ENCODE data around the gene FUT7.

The FUT7 gene

GRCh38 chr9:137070201-137070905 is 38.5 kb upstream of the FUT7 start, which contains the start of gene SAPCD2:
SAPCD2 (minus strand) TSS chr9:137070557; CDS start chr9:137070460, 97 bp downstream.
- TF ChIP-seq CTCF (conservative IDR thresholded peaks at IDR 0.05; ENCODE audit: low read depth, low read length), result no peak
- no peaks in the 10 kb centered on the region for H3K36me3 ChIP-seq (ENCODE audit: insufficient read depth)
- no peaks in the 10 kb centered on the region for H3K27me3 ChIP-seq (ENCODE audit: insufficient read depth, low read depth)
- H3K79me2 ChIP-seq (ENCODE audit: insufficient read depth, low read depth), result no peaks in the 10 kb centered on the region
- no peak within 1 kb of the TSS for H3K4me3 ChIP-seq (IDR thresholded peaks at IDR 0.05; ENCODE audit: insufficient read depth, low read depth, low read length)
- peaks cover 25% of the 10 kb centered on the region for H3K4me1 ChIP-seq (ENCODE audit: low read depth, poor library complexity, severe bottlenecking)
- H2AFZ ChIP-seq (ENCODE audit: low read depth), result peak within 1 kb of the TSS; percentile 71
- H3K27ac ChIP-seq, result peak within 1 kb of the TSS; percentile 24; the same call in 1 of the 2 replicates
- peak within 1 kb of the TSS; percentile 37; the same call in 1 of the 2 replicates for H3K9ac ChIP-seq
- H3K4me2 ChIP-seq, result peak within 1 kb of the TSS; percentile 88
- H4K20me1 ChIP-seq (ENCODE audit: insufficient read depth), result 0 out of 2 replicates have a peak, but pooled peaks cover 6% of the 10 kb centered on the region

GRCh38 chr9:137069508-137070091 is 37.7 kb upstream of the FUT7 start:
- Histone ChIP-seq H4K20me1 (ENCODE audit: insufficient read depth) (0 out of 2 replicates have a peak, but pooled peaks cover 6% of the 10 kb centered on the region), H2AFZ (ENCODE audit: low read depth) (peak overlapping the region; percentile 71), H3K4me1 (ENCODE audit: low read depth, poor library complexity, severe bottlenecking) (peaks cover 25% of the 10 kb centered on the region), H3K27me3 (ENCODE audit: insufficient read depth, low read depth) (no peaks in the 10 kb centered on the region), H3K27ac (no peak overlapping the region), H3K4me3 (IDR thresholded peaks at IDR 0.05; ENCODE audit: insufficient read depth, low read depth, low read length) (no peak overlapping the region), H3K9ac (no peak overlapping the region), H3K79me2 (ENCODE audit: insufficient read depth, low read depth) (no peaks in the 10 kb centered on the region), H3K4me2 (peak overlapping the region; percentile 86), H3K36me3 (ENCODE audit: insufficient read depth) (no peaks in the 10 kb centered on the region)
- no peak for TF ChIP-seq CTCF (conservative IDR thresholded peaks at IDR 0.05; ENCODE audit: low read depth, low read length)

GRCh38 chr9:137068539-137069507 is 36.9 kb upstream of the FUT7 start:
- peaks cover 25% of the 10 kb centered on the region for H3K4me1 ChIP-seq (ENCODE audit: low read depth, poor library complexity, severe bottlenecking)
- no peak overlapping the region for H3K4me3 ChIP-seq (IDR thresholded peaks at IDR 0.05; ENCODE audit: insufficient read depth, low read depth, low read length)
- H3K4me2 ChIP-seq, result peak overlapping the region; percentile 86
- no peak overlapping the region for H3K9ac ChIP-seq
- H4K20me1 ChIP-seq (ENCODE audit: insufficient read depth), result 0 out of 2 replicates have a peak, but pooled peaks cover 6% of the 10 kb centered on the region
- H3K27me3 ChIP-seq (ENCODE audit: insufficient read depth, low read depth), result no peaks in the 10 kb centered on the region
- no peak overlapping the region for H3K27ac ChIP-seq
- no peaks in the 10 kb centered on the region for H3K36me3 ChIP-seq (ENCODE audit: insufficient read depth)
- H3K79me2 ChIP-seq (ENCODE audit: insufficient read depth, low read depth), result no peaks in the 10 kb centered on the region
- no peak overlapping the region for H2AFZ ChIP-seq (ENCODE audit: low read depth)
- no peak for TF ChIP-seq CTCF (conservative IDR thresholded peaks at IDR 0.05; ENCODE audit: low read depth, low read length)

- no peak overlapping the region for H3K4me3 ChIP-seq (IDR thresholded peaks at IDR 0.05; ENCODE audit: insufficient read depth, low read depth, low read length)
These were observed 36.1 kb upstream of the FUT7 start for GRCh38 chr9:137067860-137068538.

More at GRCh38 chr9:137067860-137068538, 36.1 kb upstream of the FUT7 start:
- H3K27me3 ChIP-seq (ENCODE audit: insufficient read depth, low read depth), result no peaks in the 10 kb centered on the region
- H4K20me1 ChIP-seq (ENCODE audit: insufficient read depth), result 0 out of 2 replicates have a peak, but pooled peaks cover 6% of the 10 kb centered on the region
- H3K79me2 ChIP-seq (ENCODE audit: insufficient read depth, low read depth), result no peaks in the 10 kb centered on the region
- no peak overlapping the region for H2AFZ ChIP-seq (ENCODE audit: low read depth)
- no peak overlapping the region; the same call in 1 of the 2 replicates for H3K4me2 ChIP-seq
- H3K4me1 ChIP-seq (ENCODE audit: low read depth, poor library complexity, severe bottlenecking), result peaks cover 25% of the 10 kb centered on the region
- no peak overlapping the region for H3K27ac ChIP-seq
- TF ChIP-seq CTCF (conservative IDR thresholded peaks at IDR 0.05; ENCODE audit: low read depth, low read length), result peak; percentile 72
- H3K36me3 ChIP-seq (ENCODE audit: insufficient read depth), result no peaks in the 10 kb centered on the region
- no peak overlapping the region for H3K9ac ChIP-seq

All from KMS-11 (cell line).